DMS79 (cell line): Measurements from ENCODE around the gene TUBB1.

ENCODE experiments used
- DNase-seq: peaks from one replicate; lab custom pipeline; 2025; lab: John Stamatoyannopoulos, UW

The TUBB1 gene

GRCh38 chr20:59043698-59044097 lies 24.5 kb downstream of the TUBB1 start:
- peak; percentile 25 for DNase-seq

- peak; percentile 59 for DNase-seq
Observed at GRCh38 chr20:59044295-59044694, 25.1 kb downstream of the TUBB1 start.

GRCh38 chr20:59044796-59045195 lies 25.6 kb downstream of the TUBB1 start:
- DNase-seq: no peak

GRCh38 chr20:59046862-59047261 lies 27.6 kb downstream of the TUBB1 start:
- DNase-seq: no peak

GRCh38 chr20:59047938-59048680 lies 28.9 kb downstream of the TUBB1 start:
- no peak for DNase-seq

GRCh38 chr20:59048681-59049030 lies 29.4 kb downstream of the TUBB1 start:
- no peak for DNase-seq

GRCh38 chr20:59050437-59050836 lies 31.2 kb downstream of the TUBB1 start:
- DNase-seq: no peak

GRCh38 chr20:59051666-59052185 lies 32.5 kb downstream of the TUBB1 start:
- DNase-seq: no peak

GRCh38 chr20:59055302-59055701 lies 36.1 kb downstream of the TUBB1 start:
- DNase-seq: no peak

- DNase-seq: no peak
Observed at GRCh38 chr20:59062081-59062480, 42.9 kb downstream of the TUBB1 start.

- no peak for DNase-seq
Observed at GRCh38 chr20:59063358-59064213, 44.4 kb downstream of the TUBB1 start.

GRCh38 chr20:59064214-59064722 lies 45.0 kb downstream of the TUBB1 start:
- no peak for DNase-seq

- no peak for DNase-seq
Observed at GRCh38 chr20:59068534-59068933, 49.3 kb downstream of the TUBB1 start.

GRCh38 chr20:59069026-59069425 lies 49.8 kb downstream of the TUBB1 start:
- DNase-seq: no peak

GRCh38 chr20:59071216-59071615 lies 52.0 kb downstream of the TUBB1 start:
- DNase-seq: no peak

GRCh38 chr20:59073582-59073981 lies 54.4 kb downstream of the TUBB1 start:
- no peak for DNase-seq

GRCh38 chr20:59074456-59074855 lies 55.2 kb downstream of the TUBB1 start:
- DNase-seq: no peak

- no peak for DNase-seq
Observed at GRCh38 chr20:59075934-59076508, 56.8 kb downstream of the TUBB1 start.
